DOHH2 (cell line): ENCODE measurements around the gene FAM9C.
A peak's percentile ranks its signal among the peaks of the same experiment; 100 is the strongest.

Source experiments
- H3F3A ChIP-seq: fragments of 200-600 bp; sonication (generic), shearing (Covaris generic); 2 replicates; pipeline ENCODE4 v1.6.0; 2016; ENCODE audit warnings: antibody characterized with exemption, mild to moderate bottlenecking; ENCODE audit not compliant: control insufficient read depth, insufficient read depth
- H3K27ac ChIP-seq: fragments of 200-600 bp; sonication (generic); 2 replicates; pipeline ENCODE4 v1.5.1; 2014; ENCODE audit warnings: low read depth, mild to moderate bottlenecking, low read length, moderate library complexity
- H3K27me3 ChIP-seq: fragments of 200-600 bp; sonication (generic); 2 replicates; pipeline ENCODE4 v1.6.1; 2014; ENCODE audit warnings: mild to moderate bottlenecking, low read length, mixed read lengths; ENCODE audit not compliant: control insufficient read depth
- H3K36me3 ChIP-seq: fragments of 200-600 bp; sonication (generic); 2 replicates; pipeline ENCODE4 v1.6.1; 2014; ENCODE audit warnings: mild to moderate bottlenecking, low read length, moderate library complexity, mixed read lengths; ENCODE audit not compliant: control insufficient read depth
- H3K4me1 ChIP-seq: fragments of 200-600 bp; sonication (generic); 2 replicates; pipeline ENCODE4 v1.6.1; 2014; ENCODE audit warnings: mild to moderate bottlenecking, low read length, mixed read lengths; ENCODE audit not compliant: control insufficient read depth
- H3K4me2 ChIP-seq: fragments of 200-600 bp; sonication (generic); 2 replicates; pipeline ENCODE4 v1.6.0; 2014; ENCODE audit warnings: mild to moderate bottlenecking, low read length, moderate library complexity
- H3K4me3 ChIP-seq: fragments of 200-600 bp; sonication (generic); 2 replicates; pipeline ENCODE4 v1.5.1; 2014; ENCODE audit warnings: mild to moderate bottlenecking, low read length, mixed read lengths
- H3K79me2 ChIP-seq: fragments of 200-600 bp; sonication (generic); 2 replicates; pipeline ENCODE4 v1.6.1; 2014; ENCODE audit warnings: mild to moderate bottlenecking, low read length, mixed read lengths; ENCODE audit not compliant: control insufficient read depth
- H3K9me2 ChIP-seq: fragments of 200-600 bp; sonication (generic); replicated peaks from 2 replicates; pipeline ENCODE4 v1.6.1; 2014; ENCODE audit warnings: mild to moderate bottlenecking, low read length, mixed read lengths; ENCODE audit not compliant: control insufficient read depth
- H3K9me3 ChIP-seq: fragments of 200-600 bp; sonication (generic); 2 replicates; pipeline ENCODE4 v1.6.1; 2014; ENCODE audit warnings: antibody characterized with exemption, low read length, mixed read lengths; ENCODE audit not compliant: control insufficient read depth, insufficient read depth
- H4K20me1 ChIP-seq: fragments of 200-600 bp; sonication (generic); 2 replicates; pipeline ENCODE4 v1.6.0; 2014; ENCODE audit warnings: low read depth, mild to moderate bottlenecking, antibody characterized with exemption, low read length, moderate library complexity; ENCODE audit not compliant: control insufficient read depth, insufficient read depth
- CTCF ChIP-seq: fragments of 200-600 bp; sonication (generic); IDR thresholded peaks from one replicate; pipeline ENCODE4 v1.5.1; 2014; ENCODE audit warnings: antibody characterized with exemption, mild to moderate bottlenecking, low read depth, low read length; ENCODE audit not compliant: poor library complexity, severe bottlenecking
- EZH2phosphoT487 ChIP-seq: fragments of 200-600 bp; sonication (generic); IDR thresholded peaks from 2 replicates; pipeline ENCODE4 v1.6.1; 2017; ENCODE audit warnings: borderline replicate concordance, mild to moderate bottlenecking, antibody characterized with exemption, low read length, moderate library complexity, mixed read lengths

Gene FAM9C

GRCh38 chrX:13014111-13015096 is 30.0 kb downstream of the FAM9C start:
- H3K4me3 ChIP-seq = peak overlapping the region; percentile 46
- TF ChIP-seq EZH2phosphoT487 = no peak
- TF ChIP-seq CTCF = no peak
- H3F3A ChIP-seq = no peaks in the 10 kb centered on the region
- no peaks in the 10 kb centered on the region for H3K9me3 ChIP-seq
- H3K4me2 ChIP-seq = peak overlapping the region; percentile 55
- H3K27ac ChIP-seq = peak overlapping the region; percentile 41
- H3K9me2 ChIP-seq = no peaks in the 10 kb centered on the region
- no peaks in the 10 kb centered on the region for H4K20me1 ChIP-seq
- no peaks in the 10 kb centered on the region for H3K36me3 ChIP-seq
- H3K79me2 ChIP-seq = no peaks in the 10 kb centered on the region
- H3K4me1 ChIP-seq = peaks cover 46% of the 10 kb centered on the region
- no peaks in the 10 kb centered on the region for H3K27me3 ChIP-seq

- Histone ChIP-seq H3K36me3 (no peaks in the 10 kb centered on the region), H3K27ac (peak overlapping the region; percentile 41), H3K27me3 (no peaks in the 10 kb centered on the region), H3K9me3 (no peaks in the 10 kb centered on the region), H3K4me3 (peak overlapping the region; percentile 46), H3F3A (no peaks in the 10 kb centered on the region), H4K20me1 (no peaks in the 10 kb centered on the region), H3K4me2 (peak overlapping the region; percentile 55), H3K79me2 (no peaks in the 10 kb centered on the region), H3K4me1 (peaks cover 54% of the 10 kb centered on the region), H3K9me2 (no peaks in the 10 kb centered on the region)
- no peak for TF ChIP-seq EZH2phosphoT487
- no peak for TF ChIP-seq CTCF
These were observed 30.9 kb downstream of the FAM9C start for GRCh38 chrX:13013363-13014110.

GRCh38 chrX:13010546-13010945 is 33.9 kb downstream of the FAM9C start:
- no peaks in the 10 kb centered on the region for H3K9me2 ChIP-seq
- no peaks in the 10 kb centered on the region for H4K20me1 ChIP-seq
- peaks cover 4% of the 10 kb centered on the region; the same call in 1 of the 2 replicates for H3F3A ChIP-seq
- no peak overlapping the region for H3K27ac ChIP-seq
- no peaks in the 10 kb centered on the region for H3K36me3 ChIP-seq
- no peaks in the 10 kb centered on the region for H3K9me3 ChIP-seq
- no peaks in the 10 kb centered on the region for H3K79me2 ChIP-seq
- H3K4me1 ChIP-seq = peaks cover 68% of the 10 kb centered on the region
- no peak overlapping the region for H3K4me2 ChIP-seq
- no peaks in the 10 kb centered on the region for H3K27me3 ChIP-seq
- H3K4me3 ChIP-seq = no peak overlapping the region
- TF ChIP-seq CTCF = no peak
- TF ChIP-seq EZH2phosphoT487 = no peak
